Measurements from ENCODE around the gene MDFIC2. TPM values are rescaled to one million over a fixed set of nuclear protein-coding genes. Genes with fewer than 3 reads are reported as not detected.
"Not testable (repeated sequence)": the region's sequence is repeated elsewhere in the genome, so short reads cannot be mapped to it uniquely, and the experiment has no call there.

The MDFIC2 gene
- total RNA-seq, 1 donor from 2014 or later = not detected

DNA sequence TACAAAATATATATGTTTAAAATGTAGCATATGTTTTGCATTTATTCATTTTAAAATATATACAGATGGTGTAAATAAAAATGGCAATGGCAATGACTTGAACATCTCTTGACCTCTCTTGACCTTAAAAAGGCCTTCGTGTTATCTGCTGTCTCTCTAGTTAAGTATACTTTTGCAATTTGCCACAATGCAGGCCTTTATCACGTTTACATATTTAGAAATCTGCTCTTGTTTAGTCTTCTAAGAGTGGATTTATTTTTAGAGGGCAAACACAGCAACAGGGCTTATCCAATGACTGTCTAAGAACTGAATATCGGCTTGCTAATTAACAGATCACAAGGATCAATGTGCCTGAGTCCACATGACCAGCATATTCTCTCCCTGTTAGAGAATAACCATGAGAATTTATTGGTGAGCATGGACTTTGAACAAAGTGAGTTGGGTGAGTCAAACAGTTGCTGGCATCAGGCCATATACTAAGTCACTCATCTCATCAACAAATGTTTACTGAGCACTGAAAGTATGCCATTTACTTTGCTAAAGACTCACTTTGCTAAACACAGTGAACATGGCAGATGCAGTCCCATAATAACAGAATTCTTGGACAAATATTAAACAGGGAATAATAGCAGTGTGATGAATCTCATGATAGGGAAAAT, 48.2 kb downstream of the MDFIC2 start:
- no peak for DNase-seq (ENCODE audit: low spot score)
- intact Hi-C loops (cut with DNase I) = no loop called here

DNA sequence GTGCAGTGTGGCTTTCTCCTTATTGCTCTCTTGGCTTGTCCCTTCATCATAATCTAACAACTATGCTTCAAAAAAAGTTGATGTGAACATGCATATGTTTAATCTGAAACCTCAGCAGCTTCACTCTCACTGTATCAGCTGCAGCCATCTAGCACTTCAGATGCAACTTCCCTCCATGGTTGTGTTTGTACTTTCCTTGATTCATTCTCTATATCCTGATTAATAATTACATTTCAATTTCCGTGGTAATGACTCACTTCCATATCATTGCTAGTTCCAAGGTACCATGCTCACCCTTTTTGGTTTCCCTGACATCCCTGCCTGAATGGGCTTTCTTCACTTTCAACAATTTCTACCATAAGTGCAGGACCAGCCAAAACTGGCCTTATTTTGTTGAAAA, 51.2 kb downstream of the MDFIC2 start:
- intact Hi-C loops (cut with DNase I) = no loop called here
- DNase-seq (ENCODE audit: low spot score) = no peak

DNA sequence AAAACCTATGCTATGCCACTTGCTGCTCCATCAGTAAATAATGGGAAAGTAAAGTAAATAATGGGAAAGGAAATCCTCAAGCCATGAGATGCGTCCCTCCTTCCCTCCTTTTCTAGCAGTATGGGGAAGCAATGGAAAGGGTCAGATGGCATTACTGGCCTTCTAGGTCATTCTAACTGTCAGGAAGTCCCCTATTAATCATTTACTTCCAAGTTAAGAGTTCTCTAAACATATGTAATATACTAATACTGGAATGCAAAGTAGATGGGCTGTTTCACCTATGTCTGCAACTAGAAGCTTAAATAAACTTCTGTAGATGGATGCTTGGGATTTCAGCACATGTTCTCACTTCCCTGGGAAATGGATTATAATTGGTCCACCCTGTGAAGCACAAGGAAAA, 55.9 kb downstream of the MDFIC2 start:
- intact Hi-C loops (cut with DNase I) = no loop called here
- DNase-seq (ENCODE audit: low spot score) = no peak

DNA sequence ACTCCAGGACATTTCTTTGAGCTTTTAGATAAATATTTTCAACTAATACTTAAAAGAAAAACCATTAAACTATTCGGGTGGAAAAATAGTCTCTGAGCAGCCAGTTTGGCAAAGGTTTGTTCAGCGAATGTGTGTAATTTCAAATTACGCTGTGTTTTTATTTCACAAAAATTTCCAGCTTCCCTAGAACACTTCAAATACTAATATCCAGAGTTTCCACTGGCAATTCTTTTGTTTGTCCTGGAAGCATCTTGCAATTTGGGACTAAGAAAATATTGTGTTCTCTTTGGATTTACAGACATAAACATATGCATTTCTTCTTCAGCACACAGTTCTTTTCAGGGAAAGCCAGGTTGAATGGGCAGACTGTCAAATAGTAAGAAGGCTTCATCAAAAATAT, 61.9 kb downstream of the MDFIC2 start:
- intact Hi-C loops (cut with DNase I) = no loop called here
- no peak for DNase-seq (ENCODE audit: low spot score)

DNA sequence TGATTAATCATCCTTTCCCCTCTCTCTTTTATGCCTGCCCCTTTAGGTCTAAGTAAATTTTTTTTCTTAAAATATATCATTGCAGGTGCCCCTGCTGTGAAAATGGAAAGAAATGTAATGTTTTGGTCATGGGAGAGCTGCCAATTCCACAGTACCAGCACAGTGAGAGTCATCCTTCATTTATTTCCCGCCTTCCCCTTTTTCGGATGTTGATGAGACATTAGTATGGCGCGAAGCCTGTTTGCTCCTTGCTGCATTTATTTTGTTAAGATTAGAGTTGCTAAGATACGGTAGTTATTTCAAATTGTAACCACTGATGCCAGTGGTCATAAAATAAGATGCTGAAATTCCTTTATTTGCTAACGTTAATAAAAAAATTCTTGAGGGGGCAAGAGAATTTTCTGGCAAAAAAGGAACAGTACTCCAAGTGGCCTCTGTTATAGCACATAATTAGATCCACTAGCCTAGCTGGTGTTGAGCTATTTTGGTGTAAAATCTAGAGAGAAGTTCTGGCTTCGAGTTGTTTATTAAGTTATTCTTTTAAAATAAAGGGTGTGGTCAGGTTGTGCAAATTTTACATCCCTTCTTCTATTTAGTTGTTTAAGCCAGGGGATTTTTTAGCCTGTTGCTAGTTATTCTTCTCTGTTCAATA, 62.8 kb downstream of the MDFIC2 start:
- DNase-seq (ENCODE audit: low spot score) = no peak
- intact Hi-C loops (cut with DNase I) = no loop called here

GRCh38 chr3:70248856-70249255, 63.6 kb downstream of the MDFIC2 start:
- intact Hi-C loops (cut with DNase I) = no loop called here
- no peak for DNase-seq (ENCODE audit: low spot score)

DNA sequence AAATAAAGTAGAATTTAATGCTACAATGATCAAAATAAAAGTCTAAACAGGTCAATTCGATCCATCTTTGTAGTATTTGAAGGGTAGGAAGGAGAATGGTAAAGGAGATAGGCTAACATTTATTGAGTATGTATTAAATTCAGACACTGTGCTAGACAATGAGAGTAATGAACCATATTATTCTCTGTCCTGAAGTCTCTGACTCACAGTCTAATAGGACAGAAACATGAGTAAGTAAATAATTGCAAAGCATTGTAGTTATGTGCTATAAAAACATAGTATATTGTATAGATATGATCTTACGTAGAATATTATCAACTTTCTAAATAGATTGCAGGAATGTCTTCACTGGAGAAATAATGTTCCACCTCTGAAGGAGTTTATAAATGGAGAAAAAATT, 64.5 kb downstream of the MDFIC2 start:
- DNase-seq (ENCODE audit: low spot score) = no peak
- intact Hi-C loops (cut with DNase I) = no loop called here

DNA sequence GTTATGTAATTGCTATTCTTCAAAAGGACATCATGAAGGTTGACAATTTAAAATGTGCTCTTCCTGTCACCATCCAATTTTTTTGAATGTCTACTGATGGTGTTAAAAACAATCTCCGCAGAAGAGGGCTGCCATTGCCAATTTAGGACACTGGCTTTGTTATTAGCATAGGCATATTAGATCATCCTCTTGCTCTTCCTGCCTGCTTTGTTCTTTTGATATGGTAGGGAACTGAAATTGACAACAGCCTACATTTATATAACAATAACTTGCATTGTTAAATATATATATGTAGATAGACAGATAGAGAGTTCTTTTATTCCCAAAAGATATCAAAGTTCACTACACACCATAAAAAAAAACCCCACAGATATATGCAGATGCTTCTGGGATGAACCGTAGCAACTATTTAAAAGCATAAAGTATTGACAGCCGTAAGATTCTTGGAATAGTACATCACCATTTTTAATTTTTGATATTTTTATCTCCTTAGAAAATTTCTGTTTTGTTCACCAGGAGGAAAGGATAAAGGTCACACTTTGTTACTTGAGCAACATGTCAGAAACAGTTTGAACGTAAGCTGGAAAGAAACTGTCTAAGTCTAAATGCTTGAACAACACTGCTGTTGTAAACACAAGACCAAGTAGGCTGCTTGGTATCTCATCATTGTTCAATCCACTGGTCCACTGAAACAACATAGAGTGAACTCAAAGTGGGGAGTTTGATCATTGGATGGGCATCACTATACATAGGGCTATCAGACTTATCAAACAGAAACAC, 66.5 kb downstream of the MDFIC2 start:
- DNase-seq (ENCODE audit: low spot score) = no peak
- intact Hi-C loops (cut with DNase I) = no loop called here

DNA sequence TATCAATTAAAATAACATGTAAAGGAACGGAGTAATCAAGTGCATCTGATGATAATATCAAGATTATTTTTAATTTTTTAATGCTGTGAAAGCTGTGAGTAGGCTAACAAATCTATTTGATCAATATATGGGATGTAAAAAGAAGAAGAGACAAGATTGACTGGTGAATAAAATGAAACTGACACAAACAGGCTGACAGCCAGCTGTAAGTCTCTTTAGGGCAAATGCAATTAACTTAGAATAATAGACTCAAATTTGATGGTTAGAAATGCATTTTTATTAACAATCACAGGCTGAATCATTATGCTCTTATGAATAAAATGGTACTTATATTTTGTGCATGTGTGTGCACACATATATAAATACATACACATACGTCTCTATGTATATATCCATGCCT, 68.0 kb downstream of the MDFIC2 start:
- no peak for DNase-seq (ENCODE audit: low spot score)
- intact Hi-C loops (cut with DNase I) = no loop called here

DNA sequence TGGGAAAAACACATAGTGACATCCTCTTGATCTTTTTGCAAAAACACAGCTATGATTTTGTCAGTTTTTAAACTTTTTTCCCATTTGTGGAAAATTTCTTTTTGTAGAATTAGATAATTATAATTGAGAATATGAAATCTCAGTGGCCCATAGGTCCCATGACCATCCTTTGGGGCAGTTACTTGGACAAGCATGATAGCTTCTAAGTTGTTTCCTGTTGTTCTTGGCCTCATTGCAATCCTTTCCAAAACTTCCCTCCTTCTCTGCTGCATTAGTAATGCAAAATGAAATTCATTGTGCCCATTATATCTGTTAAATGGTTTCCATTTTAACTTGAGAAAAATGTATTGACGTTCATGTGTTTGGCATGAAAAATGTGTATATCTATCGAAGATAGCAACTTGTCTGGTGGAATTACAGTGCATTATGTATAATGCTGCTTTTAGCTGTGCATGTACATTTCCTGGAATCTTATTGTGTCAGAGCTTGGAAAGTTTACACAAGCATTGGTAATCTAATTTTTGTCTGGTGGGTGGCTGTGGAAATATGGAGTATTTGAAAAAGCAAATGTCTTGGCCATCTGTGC, 70.0 kb downstream of the MDFIC2 start:
- no peak for DNase-seq (ENCODE audit: low spot score)
- intact Hi-C loops (cut with DNase I) = no loop called here

GRCh38 chr3:70233812-70234211, 78.6 kb downstream of the MDFIC2 start:
- intact Hi-C loops (cut with DNase I) = no loop called here

GRCh38 chr3:70233112-70233511, 79.3 kb downstream of the MDFIC2 start:
- intact Hi-C loops (cut with DNase I) = no loop called here
- no peak for DNase-seq (ENCODE audit: low spot score)

More at GRCh38 chr3:70233812-70234211, 78.6 kb downstream of the MDFIC2 start:
- no peak for DNase-seq (ENCODE audit: low spot score)

DNA sequence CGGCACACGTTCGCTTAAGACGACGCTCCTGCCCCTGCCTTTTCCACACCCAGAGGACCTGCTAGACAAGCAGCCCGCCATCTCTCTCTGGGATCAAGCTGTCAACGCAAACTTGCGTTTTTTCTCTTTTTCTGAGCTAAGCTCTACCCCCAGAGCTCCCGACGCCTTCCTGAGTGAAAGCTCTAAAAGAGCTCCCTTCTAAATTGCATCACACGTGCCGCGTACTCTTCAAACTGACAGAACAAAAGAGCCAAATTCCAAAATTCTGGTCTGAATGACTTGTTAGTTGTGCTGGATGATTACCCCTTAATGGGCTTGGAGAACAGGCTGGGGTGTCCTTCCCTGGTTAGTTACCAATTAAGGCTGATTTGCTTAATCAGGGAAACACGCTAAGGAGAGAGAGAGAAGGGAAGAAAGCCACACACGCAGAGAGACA, 81.2 kb downstream of the MDFIC2 start:
- intact Hi-C loops (cut with DNase I) = no loop called here
- no peak for DNase-seq (ENCODE audit: low spot score)

DNA sequence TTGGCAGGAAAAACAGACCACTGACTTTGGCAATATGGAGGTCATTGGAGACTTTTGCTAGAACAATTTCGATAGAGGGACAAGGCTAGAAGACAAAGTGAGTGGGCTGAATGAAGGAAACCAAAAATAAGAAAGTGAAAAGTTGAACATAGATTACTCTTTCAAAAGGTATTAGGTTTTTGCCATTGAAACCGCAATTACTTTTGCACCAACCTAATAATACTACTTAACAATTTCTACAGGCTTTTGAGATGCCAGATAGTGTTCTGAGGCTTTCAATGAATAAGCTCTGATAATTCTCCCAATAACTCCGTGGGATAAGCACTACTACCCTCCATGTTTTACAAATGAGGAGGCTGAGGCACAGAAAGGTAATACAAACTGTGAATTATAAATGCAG, 85.0 kb downstream of the MDFIC2 start:
- intact Hi-C loops (cut with DNase I) = no loop called here
- no peak for DNase-seq (ENCODE audit: low spot score)

DNA sequence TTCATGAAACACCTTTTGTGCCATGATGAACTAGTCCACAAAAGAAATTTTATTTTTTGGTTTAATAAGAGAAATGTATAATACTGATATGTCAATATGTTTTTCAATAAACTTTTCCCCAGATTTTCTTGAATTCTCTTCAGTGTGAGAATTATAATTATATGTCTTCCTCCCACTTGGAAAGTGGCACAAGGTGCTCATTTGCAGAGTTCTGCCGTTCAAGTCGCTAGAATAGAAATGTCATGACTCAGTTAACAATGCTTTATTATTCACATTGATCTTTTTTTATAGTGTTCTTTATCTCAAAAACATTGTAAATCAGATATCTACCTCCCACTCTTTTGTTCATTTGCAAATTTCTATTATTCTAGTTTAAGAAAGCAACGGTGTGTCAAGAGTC, 87.3 kb downstream of the MDFIC2 start:
- intact Hi-C loops (cut with DNase I) = no loop called here
- no peak for DNase-seq (ENCODE audit: low spot score)

DNA sequence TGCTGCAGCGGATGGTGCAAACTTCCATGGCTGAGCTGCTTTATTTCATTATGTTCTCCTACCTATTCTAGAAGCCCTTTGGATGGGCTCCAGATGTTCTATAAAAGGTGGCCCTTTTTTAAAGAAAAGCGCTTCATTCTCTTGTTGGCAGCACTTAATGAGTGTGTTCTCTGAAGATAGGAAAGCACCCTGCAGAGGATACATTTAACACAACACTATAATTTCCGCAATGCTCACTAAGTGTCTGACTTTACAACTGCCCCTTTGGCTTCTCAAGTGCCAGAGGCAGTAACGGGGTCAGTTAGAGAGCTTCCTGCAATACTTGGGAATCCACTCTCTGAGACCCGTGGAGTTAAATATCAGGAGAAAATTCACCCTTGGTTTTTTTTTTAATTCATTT, 88.1 kb downstream of the MDFIC2 start:
- DNase-seq (ENCODE audit: low spot score) = no peak
- intact Hi-C loops (cut with DNase I) = no loop called here

DNA sequence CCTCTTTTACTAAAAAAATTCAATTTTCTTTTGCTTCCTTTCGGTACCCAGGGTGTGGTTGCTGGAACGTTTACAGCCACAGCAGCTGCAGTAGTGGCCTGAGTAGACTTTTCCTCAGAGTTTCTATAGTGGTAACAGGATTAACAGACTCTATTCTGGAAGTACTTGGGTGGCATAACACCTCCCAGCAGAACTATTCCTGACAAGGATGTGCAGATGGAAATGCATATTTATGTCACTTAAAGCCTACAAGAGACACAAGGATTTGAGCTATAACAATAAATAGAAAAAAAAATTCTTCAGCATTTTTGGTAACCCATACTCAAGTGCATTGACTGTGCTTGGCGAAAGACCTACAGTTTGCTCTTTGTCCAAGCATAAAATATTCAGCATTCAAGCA, 94.0 kb downstream of the MDFIC2 start:
- DNase-seq (ENCODE audit: low spot score) = no peak
- intact Hi-C loops (cut with DNase I) = no loop called here

- DNase-seq (ENCODE audit: low spot score); intact Hi-C loops (cut with DNase I): not testable (repeated sequence)
These were observed 101.2 kb downstream of the MDFIC2 start for GRCh38 chr3:70211274-70211673.

DNA sequence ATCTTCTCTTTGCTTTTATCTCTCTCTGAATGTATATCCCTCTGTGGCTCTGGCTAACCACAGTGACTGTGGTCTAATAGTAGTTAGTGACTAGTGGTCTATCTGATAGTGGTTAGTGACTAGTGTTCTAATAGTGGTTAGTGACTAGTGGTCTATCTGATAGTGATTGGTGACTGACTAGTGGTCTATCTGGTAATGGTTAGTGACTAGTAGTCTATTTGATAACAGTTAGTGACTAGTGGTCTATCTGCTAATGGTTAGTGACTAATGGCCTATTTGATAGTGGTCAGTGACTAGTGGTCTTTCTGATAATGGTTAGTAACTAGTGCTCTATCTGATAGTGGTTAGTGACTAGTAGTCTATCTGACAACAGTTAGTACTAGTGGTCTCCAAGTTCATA, 110.5 kb downstream of the MDFIC2 start:
- intact Hi-C loops (cut with DNase I) = no loop called here
- DNase-seq (ENCODE audit: low spot score) = no peak

- intact Hi-C loops (cut with DNase I) = no loop called here
- no peak for DNase-seq (ENCODE audit: low spot score)
These were observed 122.5 kb downstream of the MDFIC2 start for GRCh38 chr3:70189884-70190473.

Measured in cardiac septum (tissue), 1 donor.